ENCODE data around the gene SHBG. TPM values are rescaled to one million over a fixed set of nuclear protein-coding genes. Genes with fewer than 3 reads are reported as not detected.

SHBG gene
- total and polyA plus RNA-seq, 2 experiments from 2014 or later = 2.2 to 5.6 TPM

GRCh38 chr17:7646457-7646856 is 16.5 kb downstream of the SHBG start:
- TF ChIP-seq, protein P1, sequence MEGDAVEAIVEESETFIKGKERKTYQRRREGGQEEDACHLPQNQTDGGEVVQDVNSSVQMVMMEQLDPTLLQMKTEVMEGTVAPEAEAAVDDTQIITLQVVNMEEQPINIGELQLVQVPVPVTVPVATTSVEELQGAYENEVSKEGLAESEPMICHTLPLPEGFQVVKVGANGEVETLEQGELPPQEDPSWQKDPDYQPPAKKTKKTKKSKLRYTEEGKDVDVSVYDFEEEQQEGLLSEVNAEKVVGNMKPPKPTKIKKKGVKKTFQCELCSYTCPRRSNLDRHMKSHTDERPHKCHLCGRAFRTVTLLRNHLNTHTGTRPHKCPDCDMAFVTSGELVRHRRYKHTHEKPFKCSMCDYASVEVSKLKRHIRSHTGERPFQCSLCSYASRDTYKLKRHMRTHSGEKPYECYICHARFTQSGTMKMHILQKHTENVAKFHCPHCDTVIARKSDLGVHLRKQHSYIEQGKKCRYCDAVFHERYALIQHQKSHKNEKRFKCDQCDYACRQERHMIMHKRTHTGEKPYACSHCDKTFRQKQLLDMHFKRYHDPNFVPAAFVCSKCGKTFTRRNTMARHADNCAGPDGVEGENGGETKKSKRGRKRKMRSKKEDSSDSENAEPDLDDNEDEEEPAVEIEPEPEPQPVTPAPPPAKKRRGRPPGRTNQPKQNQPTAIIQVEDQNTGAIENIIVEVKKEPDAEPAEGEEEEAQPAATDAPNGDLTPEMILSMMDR (IDR thresholded peaks at IDR 0.05; ENCODE audit: low read depth, low read length) = no peak
- DNase-seq (ENCODE audit: low read depth in 1 of 2, low spot score in 1 of 2) = no peak
- H3K4me3 ChIP-seq = no peak overlapping the region
- H3K9me3 ChIP-seq (ENCODE audit: low read depth) = no peaks in the 10 kb centered on the region
- H3K36me3 ChIP-seq = no peaks in the 10 kb centered on the region
- H3K27me3 ChIP-seq = no peaks in the 10 kb centered on the region
- peaks cover 11% of the 10 kb centered on the region for H3K4me1 ChIP-seq (ENCODE audit: low read depth)
- no peak overlapping the region for H3K27ac ChIP-seq

DNA sequence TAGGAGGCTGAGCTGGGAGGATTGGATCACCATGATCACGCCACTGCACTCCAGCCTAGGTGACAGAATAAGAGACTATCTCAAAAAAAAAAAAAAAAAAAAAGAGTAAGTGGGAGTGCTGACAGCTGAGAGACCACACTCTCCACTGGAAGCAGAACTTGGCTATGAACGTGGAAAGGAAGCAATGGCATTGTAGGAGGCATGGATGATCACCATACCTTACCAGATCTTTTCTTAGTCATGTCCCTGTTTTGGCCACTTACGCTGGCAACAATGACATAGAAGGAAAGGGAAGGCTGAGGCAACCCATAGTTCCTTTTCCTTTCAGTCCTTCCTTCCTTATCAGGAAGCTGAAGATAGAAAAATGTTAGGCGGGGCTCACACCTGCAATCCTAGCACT is 17.1 kb downstream of the SHBG start:
- Histone ChIP-seq H3K4me3 (no peak overlapping the region), H3K27me3 (no peaks in the 10 kb centered on the region), H3K4me1 (ENCODE audit: low read depth) (peaks cover 11% of the 10 kb centered on the region), H3K27ac (no peak overlapping the region), H3K36me3 (no peaks in the 10 kb centered on the region), H3K9me3 (ENCODE audit: low read depth) (no peaks in the 10 kb centered on the region)
- DNase-seq (ENCODE audit: low read depth in 1 of 2, low spot score in 1 of 2) = no peak
- TF ChIP-seq, protein P1 (IDR thresholded peaks at IDR 0.05; ENCODE audit: low read depth, low read length) = no peak

- peak; percentile 46 to 97 for DNase-seq (ENCODE audit: low read depth in 1 of 2, low spot score in 1 of 2)
- TF ChIP-seq, protein P1 (IDR thresholded peaks at IDR 0.05; ENCODE audit: low read depth, low read length) = no peak
- peak within 1 kb of the TSS; percentile 83 for H3K4me3 ChIP-seq
- H3K9me3 ChIP-seq (ENCODE audit: low read depth) = no peaks in the 10 kb centered on the region
- no peaks in the 10 kb centered on the region for H3K27me3 ChIP-seq
- peaks cover 14% of the 10 kb centered on the region for H3K4me1 ChIP-seq (ENCODE audit: low read depth)
- H3K36me3 ChIP-seq = peaks cover 2% of the 10 kb centered on the region
- peak within 1 kb of the TSS; percentile 82 for H3K27ac ChIP-seq
These were observed 20.7 kb downstream of the SHBG start, which contains the start of gene ATP1B2 for GRCh38 chr17:7650509-7651096. Gene ATP1B2 (plus strand): TSS chr17:7650926. CDS start chr17:7651519, 593 bp downstream.

GRCh38 chr17:7651097-7651664 is 21.2 kb downstream of the SHBG start:
- H3K36me3 ChIP-seq = peaks cover 2% of the 10 kb centered on the region
- peak overlapping the region; percentile 83 for H3K4me3 ChIP-seq
- no peak for DNase-seq (ENCODE audit: low read depth in 1 of 2, low spot score in 1 of 2)
- no peaks in the 10 kb centered on the region for H3K27me3 ChIP-seq
- TF ChIP-seq, protein P1 (IDR thresholded peaks at IDR 0.05; ENCODE audit: low read depth, low read length) = no peak
- H3K9me3 ChIP-seq (ENCODE audit: low read depth) = no peaks in the 10 kb centered on the region
- H3K27ac ChIP-seq = peak overlapping the region; percentile 82
- H3K4me1 ChIP-seq (ENCODE audit: low read depth) = peaks cover 17% of the 10 kb centered on the region

GRCh38 chr17:7651665-7652387 is 21.9 kb downstream of the SHBG start:
- Histone ChIP-seq H3K4me1 (ENCODE audit: low read depth) (peaks cover 23% of the 10 kb centered on the region), H3K36me3 (peaks cover 2% of the 10 kb centered on the region), H3K9me3 (ENCODE audit: low read depth) (no peaks in the 10 kb centered on the region), H3K27me3 (no peaks in the 10 kb centered on the region), H3K4me3 (peak overlapping the region; percentile 83), H3K27ac (peak overlapping the region; percentile 82)
- TF ChIP-seq, protein P1 (IDR thresholded peaks at IDR 0.05; ENCODE audit: low read depth, low read length) = no peak
- DNase-seq (ENCODE audit: low read depth in 1 of 2, low spot score in 1 of 2) = peak in 1 of 2 donors; percentile 88
